GM19397 (cell line): Measurements from ENCODE around the gene ATP6V0A1.
"Not testable (repeated sequence)": the region's sequence is repeated elsewhere in the genome, so short reads cannot be mapped to it uniquely, and the experiment has no call there.

Experiments used
- ATAC-seq: cut with Tn5 transposase; IDR thresholded peaks from one replicate; pipeline ENCODE4 v1.9.1; 2021; ENCODE audit warnings: mild to moderate bottlenecking, moderate library complexity; ENCODE audit not compliant: unreplicated experiment

ATP6V0A1 gene

GRCh38 chr17:42431758-42432161, 26.9 kb upstream of the ATP6V0A1 start:
- no peak for ATAC-seq

- no peak for ATAC-seq
Observed at GRCh38 chr17:42436391-42436790, 22.3 kb upstream of the ATP6V0A1 start.

GRCh38 chr17:42438600-42439567, 19.8 kb upstream of the ATP6V0A1 start:
- ATAC-seq: no peak

GRCh38 chr17:42441371-42442195, 17.1 kb upstream of the ATP6V0A1 start:
- no peak for ATAC-seq

- no peak for ATAC-seq
Observed at GRCh38 chr17:42442196-42442565, 16.5 kb upstream of the ATP6V0A1 start.

- not testable (repeated sequence) for ATAC-seq
Observed at GRCh38 chr17:42449176-42449575, 9.5 kb upstream of the ATP6V0A1 start.

- ATAC-seq: not testable (repeated sequence)
Observed at GRCh38 chr17:42449838-42450237, 8.8 kb upstream of the ATP6V0A1 start.

- ATAC-seq: not testable (repeated sequence)
Observed at GRCh38 chr17:42451270-42451669, 7.4 kb upstream of the ATP6V0A1 start.

- no peak for ATAC-seq
Observed at GRCh38 chr17:42453439-42453838, 5.2 kb upstream of the ATP6V0A1 start.

GRCh38 chr17:42454987-42455386, 3.7 kb upstream of the ATP6V0A1 start:
- not testable (repeated sequence) for ATAC-seq

GRCh38 chr17:42456223-42457106, 2.2 kb upstream of the ATP6V0A1 start:
- no peak for ATAC-seq

- no peak for ATAC-seq
Observed at GRCh38 chr17:42457107-42457792, 1.4 kb upstream of the ATP6V0A1 start.

- no peak for ATAC-seq
Observed at GRCh38 chr17:42459256-42459800, 650 bp downstream of the ATP6V0A1 start.

GRCh38 chr17:42459801-42460281, 1.2 kb downstream of the ATP6V0A1 start:
- no peak for ATAC-seq

- no peak for ATAC-seq
Observed at GRCh38 chr17:42460371-42460770, 1.7 kb downstream of the ATP6V0A1 start.

- no peak for ATAC-seq
Observed at GRCh38 chr17:42463976-42464400, 5.3 kb downstream of the ATP6V0A1 start.

- ATAC-seq: no peak
Observed at GRCh38 chr17:42467889-42468288, 9.2 kb downstream of the ATP6V0A1 start.

- no peak for ATAC-seq
Observed at GRCh38 chr17:42472709-42473521, 14.2 kb downstream of the ATP6V0A1 start.

- ATAC-seq: no peak
Observed at GRCh38 chr17:42474276-42474675, 15.6 kb downstream of the ATP6V0A1 start.
